PFSK-1 (cell line): ENCODE data around the gene GATA3.

Experiments used
- FOXP2 ChIP-seq: optimal IDR thresholded peaks from 2 replicates; pipeline ENCODE3; 2011; ENCODE audit warnings: borderline replicate concordance, control low read depth, inconsistent platforms; ENCODE audit not compliant: insufficient read depth; ENCODE audit errors: extremely low read length, extremely low read depth
- POLR2AphosphoS5 ChIP-seq: IDR thresholded peaks from 2 replicates; pipeline ENCODE4 v1.6.1; 2012; ENCODE audit warnings: low read depth, mild to moderate bottlenecking, control low read depth, low read length, moderate library complexity
- SIN3A ChIP-seq: IDR thresholded peaks from 2 replicates; pipeline ENCODE4 v1.6.1; 2012; ENCODE audit warnings: mild to moderate bottlenecking, low read length, moderate library complexity, borderline replicate concordance; ENCODE audit not compliant: insufficient read depth
- TAF1 ChIP-seq: IDR thresholded peaks from 2 replicates; pipeline ENCODE4 v1.6.1; 2012; ENCODE audit warnings: low read length, control low read depth, borderline replicate concordance; ENCODE audit not compliant: insufficient read depth
- TF ChIP-seq, protein P1 (sequence below), 2 experiments: IDR thresholded peaks; 2 replicates each; pipeline versions ENCODE4 v1.6.1 to v1.8.0; 2011 to 2012; ENCODE audit warnings: low read depth in 2 of 2, low read length in 2 of 2, control low read depth in 1 of 2, inconsistent platforms in 1 of 2, mild to moderate bottlenecking in 1 of 2, moderate library complexity in 1 of 2; ENCODE audit not compliant: insufficient read depth in 1 of 2

The GATA3 gene

DNA sequence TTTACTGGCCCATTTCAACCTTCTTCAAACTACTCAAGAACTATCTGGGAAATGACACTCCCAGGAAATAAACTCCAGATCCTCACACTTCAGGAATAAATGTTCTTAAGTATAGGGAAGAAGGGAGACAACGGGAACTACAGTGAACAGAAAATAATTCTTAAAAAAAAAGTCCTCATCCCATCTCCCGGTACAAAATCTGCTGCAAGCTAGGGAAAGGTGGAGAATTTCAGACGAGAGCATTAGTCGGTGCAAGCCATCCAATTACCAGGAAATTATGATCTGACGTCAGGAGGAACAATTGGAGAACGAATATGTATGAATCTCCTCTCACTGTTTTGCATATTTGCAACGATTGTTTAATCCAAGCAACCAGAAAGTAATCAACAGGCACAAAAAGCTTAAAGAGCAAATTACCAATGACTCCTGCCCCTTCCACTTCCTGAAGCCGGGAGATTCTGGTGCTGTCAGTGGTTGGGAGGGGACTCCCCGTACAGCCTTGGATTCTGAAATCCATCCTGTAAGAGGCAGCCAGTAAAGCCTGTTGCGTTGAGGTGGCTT is 15.1 kb upstream of the GATA3 start:
- TF ChIP-seq POLR2AphosphoS5: no peak
- no peak for TF ChIP-seq FOXP2
- TF ChIP-seq, protein P1, sequence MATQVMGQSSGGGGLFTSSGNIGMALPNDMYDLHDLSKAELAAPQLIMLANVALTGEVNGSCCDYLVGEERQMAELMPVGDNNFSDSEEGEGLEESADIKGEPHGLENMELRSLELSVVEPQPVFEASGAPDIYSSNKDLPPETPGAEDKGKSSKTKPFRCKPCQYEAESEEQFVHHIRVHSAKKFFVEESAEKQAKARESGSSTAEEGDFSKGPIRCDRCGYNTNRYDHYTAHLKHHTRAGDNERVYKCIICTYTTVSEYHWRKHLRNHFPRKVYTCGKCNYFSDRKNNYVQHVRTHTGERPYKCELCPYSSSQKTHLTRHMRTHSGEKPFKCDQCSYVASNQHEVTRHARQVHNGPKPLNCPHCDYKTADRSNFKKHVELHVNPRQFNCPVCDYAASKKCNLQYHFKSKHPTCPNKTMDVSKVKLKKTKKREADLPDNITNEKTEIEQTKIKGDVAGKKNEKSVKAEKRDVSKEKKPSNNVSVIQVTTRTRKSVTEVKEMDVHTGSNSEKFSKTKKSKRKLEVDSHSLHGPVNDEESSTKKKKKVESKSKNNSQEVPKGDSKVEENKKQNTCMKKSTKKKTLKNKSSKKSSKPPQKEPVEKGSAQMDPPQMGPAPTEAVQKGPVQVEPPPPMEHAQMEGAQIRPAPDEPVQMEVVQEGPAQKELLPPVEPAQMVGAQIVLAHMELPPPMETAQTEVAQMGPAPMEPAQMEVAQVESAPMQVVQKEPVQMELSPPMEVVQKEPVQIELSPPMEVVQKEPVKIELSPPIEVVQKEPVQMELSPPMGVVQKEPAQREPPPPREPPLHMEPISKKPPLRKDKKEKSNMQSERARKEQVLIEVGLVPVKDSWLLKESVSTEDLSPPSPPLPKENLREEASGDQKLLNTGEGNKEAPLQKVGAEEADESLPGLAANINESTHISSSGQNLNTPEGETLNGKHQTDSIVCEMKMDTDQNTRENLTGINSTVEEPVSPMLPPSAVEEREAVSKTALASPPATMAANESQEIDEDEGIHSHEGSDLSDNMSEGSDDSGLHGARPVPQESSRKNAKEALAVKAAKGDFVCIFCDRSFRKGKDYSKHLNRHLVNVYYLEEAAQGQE (IDR thresholded peaks at IDR 0.05; ENCODE audit: insufficient read depth in 1 of 2, low read depth in 2 of 2, low read length in 2 of 2): no peak
- no peak for TF ChIP-seq TAF1
- TF ChIP-seq SIN3A: no peak

GRCh38 chr10:8040651-8041050 is 13.8 kb upstream of the GATA3 start:
- TF ChIP-seq POLR2AphosphoS5 (no peak), FOXP2 (no peak)

GRCh38 chr10:8041284-8041991 is 13.1 kb upstream of the GATA3 start:
- TF ChIP-seq SIN3A (no peak), FOXP2 (no peak), POLR2AphosphoS5 (no peak), TAF1 (no peak)
- TF ChIP-seq, protein P1 (IDR thresholded peaks at IDR 0.05; ENCODE audit: insufficient read depth in 1 of 2, low read depth in 2 of 2, low read length in 2 of 2): no peak

DNA sequence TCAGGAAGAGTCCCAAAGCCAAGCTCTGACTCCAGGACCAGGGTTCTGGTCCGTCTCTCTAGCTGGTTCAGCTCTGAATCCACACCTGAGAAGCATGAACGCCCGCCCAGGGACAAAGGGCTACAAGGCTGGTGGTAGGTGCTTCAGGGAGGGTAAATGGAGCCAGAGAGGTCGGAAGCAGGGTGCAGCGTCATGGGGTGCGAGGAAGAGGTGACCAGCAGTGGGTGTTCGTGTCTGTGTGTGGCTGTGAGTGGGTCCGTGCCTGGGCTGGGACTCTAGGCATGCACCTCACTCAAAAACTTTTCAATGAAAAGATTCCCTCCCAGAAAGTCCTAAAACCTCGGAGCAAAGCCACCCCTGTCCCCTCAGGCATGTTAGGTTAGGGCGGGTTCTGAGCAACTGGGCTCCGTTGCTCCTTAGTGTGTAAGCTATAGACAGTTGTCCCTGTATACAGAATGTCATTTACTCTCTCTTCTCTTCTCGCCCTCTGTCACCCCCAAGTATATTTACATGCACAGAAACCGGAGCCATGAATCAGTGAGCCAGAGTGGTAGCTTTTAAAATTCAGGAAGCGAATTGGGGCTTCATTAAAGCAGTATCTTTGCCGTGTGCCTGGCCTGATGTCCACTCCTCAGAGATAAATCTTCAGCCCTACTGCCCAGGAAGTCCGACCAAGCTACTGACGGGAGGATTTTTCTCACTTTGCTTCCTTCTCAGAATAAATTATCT is 12.3 kb upstream of the GATA3 start:
- no peak for TF ChIP-seq POLR2AphosphoS5
- TF ChIP-seq FOXP2: no peak

GRCh38 chr10:8042721-8043568 is 11.5 kb upstream of the GATA3 start:
- TF ChIP-seq POLR2AphosphoS5 (no peak), SIN3A (no peak), TAF1 (no peak), FOXP2 (no peak)
- TF ChIP-seq, protein P1 (IDR thresholded peaks at IDR 0.05; ENCODE audit: insufficient read depth in 1 of 2, low read depth in 2 of 2, low read length in 2 of 2): no peak
